ENCODE measurements around the gene RNGTT.
"Not testable (repeated sequence)": the region's sequence is repeated elsewhere in the genome, so short reads cannot be mapped to it uniquely, and the experiment has no call there.

RNGTT gene

GRCh38 chr6:88963139-88964090, at the start of gene RNGTT:
Gene RNGTT (minus strand): TSS chr6:88963618. CDS start chr6:88963409, 209 bp downstream.
- peak; percentile 99 for DNase-seq (ENCODE audit: low spot score)

DNA sequence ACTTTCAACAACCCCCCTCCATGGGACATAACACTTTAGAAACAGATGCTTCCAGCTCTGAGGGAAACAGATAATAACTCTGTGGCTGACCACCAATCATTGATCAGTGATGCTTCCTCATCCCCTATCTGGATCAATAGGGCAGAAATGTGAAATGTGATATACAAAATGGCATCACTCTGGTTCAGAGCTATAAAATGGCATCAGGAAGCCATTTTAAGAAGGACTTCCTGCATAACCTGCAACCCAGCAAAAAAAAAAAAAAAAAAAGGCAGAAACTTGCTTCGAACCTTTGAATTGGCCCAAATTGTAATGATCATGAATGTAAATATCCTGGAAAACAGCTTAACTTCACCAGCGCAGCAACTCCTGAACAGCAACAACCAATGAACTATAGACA, 48.0 kb upstream of the RNGTT start:
- DNase-seq (ENCODE audit: low spot score): no peak

- DNase-seq (ENCODE audit: low spot score): no peak
These were observed 47.4 kb upstream of the RNGTT start for GRCh38 chr6:89010825-89011224.

DNA sequence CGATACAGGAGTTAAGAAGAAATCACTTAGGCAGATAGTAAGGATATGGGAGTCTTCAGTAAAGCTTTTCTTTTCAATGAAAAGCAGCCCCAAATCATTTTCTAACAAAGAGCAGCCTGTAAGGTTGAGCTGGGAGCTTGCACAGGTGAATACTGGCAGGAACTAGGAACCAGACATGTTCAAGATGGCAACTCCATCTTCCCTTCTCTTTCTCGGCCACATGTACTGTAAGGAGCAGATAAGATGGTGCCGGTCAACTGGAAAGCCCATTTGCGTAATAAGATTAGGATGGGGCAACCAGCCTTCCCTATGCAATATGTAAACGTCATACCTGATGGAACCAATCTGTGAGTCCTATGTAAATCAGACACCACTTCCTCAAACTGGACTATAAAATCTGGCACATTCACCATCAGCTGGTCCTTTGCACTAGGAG, 46.2 kb upstream of the RNGTT start:
- DNase-seq (ENCODE audit: low spot score): no peak

GRCh38 chr6:89008815-89009374, 45.5 kb upstream of the RNGTT start:
- DNase-seq (ENCODE audit: low spot score): no peak

DNA sequence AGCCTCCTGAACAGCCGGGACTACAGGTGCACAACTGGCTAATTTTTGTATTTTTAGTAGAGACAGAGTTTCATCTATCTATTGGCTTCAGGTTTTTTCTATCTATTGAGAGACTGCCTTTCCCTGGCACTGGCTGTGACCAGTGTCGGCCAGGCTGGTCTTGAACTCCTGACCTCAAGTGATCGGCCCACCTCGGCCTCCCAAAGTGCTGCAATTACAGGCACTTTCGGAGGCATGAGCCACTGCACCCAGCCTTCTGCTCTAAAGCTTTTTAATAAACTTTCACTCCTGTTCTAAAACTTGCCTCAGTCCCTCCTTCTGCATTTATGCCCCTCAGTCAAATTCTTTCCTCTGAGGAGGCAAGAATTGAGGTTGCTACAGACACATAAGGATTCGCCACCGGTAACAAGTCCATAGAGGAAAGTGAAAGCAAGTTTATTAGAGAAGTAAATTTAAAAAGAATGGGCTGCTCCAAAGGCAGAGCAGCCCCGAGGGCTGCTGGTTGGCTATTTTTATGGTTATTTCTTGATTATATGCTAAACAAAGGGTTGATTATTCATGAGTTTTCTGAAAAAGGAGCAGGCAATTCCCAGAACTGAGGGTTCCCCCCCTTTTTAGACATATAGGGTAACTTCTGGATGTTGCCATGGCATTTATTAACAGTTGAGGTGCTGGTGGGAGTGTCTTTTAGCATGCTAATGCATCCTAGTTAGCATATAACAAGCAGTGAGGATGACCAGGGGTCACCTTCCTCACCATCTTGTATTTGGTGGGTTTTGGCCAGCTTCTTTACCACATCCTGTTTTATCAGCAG, 44.8 kb upstream of the RNGTT start:
- no peak for DNase-seq (ENCODE audit: low spot score)

DNA sequence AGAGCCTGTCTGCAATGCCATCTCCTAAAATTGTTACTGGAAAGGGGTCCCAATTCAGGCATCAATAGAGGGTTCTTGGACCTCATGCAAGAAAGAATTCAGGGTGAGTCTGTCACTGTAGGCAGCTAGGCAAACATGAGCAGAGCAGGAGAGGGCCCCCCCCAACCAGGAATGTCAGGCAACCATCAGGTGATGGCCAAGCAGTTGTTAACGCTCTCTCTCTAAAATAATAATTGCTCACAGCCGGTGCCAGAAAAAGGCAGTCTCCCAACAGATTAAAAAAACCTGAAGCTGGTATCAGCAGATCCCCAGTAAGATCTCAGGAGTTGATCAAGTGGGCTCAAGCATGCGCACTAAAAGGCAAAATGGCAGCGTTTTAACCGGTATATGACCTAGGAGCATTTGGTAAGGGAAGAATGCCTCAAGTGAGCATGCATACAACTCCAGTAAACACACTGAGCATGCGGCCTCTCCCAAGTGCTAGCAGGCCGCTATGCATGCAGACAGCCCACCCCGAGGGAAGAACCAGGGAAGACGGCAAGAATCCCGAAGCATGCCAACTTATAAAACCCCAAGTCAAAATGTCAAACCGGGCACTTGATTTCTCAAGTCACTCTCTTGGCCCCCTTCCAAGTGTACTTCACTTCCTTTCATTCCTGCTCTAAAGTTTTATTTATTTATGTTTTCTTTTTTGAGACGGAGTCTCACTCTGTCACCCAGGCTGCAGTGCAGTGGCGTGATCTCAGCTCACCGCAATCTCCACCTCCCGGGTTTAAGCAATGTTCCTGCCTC, 44.0 kb upstream of the RNGTT start:
- DNase-seq (ENCODE audit: low spot score): no peak

- DNase-seq (ENCODE audit: low spot score): no peak
These were observed 39.1 kb upstream of the RNGTT start for GRCh38 chr6:89002523-89002922.

- DNase-seq (ENCODE audit: low spot score): no peak
These were observed 33.9 kb upstream of the RNGTT start for GRCh38 chr6:88997327-88997726.

DNA sequence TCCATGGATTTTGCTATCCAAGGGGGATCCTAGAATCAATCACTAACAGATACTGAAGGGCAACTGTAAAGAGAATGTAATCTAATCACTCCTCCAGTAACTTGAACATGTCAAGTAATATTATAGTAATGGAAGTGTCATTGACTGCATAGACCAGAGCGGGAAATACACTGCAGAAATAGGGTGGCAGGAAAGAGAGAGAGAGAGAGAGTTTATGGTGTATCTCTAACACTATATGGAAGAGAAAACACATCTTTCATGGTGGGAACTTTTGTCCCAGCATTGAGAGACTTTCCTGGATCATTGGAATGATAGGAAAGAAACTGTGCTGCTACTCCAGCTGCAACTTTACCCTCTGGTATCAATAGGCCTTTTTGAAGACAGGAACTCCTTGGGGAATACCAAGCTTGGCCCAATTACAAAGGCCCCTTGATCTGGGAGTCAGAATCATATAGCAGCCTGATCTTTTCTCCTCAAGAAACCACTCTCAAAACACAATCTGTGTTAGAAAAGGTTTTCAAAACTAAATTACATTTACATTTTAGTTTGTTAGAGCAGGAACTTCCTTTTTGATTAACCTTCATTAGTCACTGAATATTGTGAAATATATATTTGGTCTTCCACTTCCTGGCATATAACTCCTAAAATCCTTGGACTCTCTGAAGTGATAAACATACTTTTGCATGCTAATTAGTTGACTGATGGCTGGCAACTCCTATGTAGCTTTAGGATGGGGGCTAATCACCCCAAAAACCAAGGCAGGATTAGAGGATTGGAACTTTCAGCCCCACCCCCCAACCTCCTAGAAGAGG, 29.5 kb upstream of the RNGTT start:
- DNase-seq (ENCODE audit: low spot score): no peak

DNA sequence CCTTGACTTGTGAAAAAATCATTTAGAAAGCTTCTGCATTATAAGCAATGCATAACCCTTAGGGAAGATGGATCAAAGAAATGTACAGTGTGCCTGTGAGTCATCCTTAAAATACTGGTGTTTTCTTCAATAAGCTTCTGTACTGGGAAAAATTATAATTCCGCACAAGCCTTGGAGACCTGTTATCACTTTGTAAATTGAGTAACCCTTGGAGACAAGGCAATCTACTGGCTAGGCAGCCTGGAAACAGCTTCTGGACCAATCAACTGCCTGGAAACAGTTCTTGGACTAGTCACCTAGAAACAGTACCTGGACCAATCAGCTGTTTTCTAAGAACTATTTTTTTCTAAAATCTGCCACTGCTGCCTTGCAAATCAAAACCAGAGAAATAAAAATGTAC, 25.8 kb upstream of the RNGTT start:
- no peak for DNase-seq (ENCODE audit: low spot score)

GRCh38 chr6:88987922-88988321, 24.5 kb upstream of the RNGTT start:
- no peak for DNase-seq (ENCODE audit: low spot score)

DNA sequence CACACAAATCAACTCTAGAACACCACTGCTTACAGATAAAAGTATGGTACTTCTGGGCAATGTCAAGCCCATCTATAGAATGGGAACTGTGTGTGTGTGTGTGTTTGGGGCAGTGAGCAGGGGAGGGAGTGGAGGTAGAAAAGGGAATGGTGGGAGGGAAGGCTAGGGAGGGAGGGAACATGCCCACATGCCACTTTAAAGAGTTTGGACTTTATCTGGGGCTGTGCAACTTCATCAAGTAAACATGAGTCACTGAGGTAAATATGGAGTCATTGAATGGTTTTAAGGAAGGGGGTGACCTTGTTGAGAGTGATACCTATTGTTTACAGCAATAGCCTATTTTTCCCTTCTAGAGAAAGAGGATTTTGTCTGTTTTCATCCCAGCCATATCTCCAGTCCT, 22.5 kb upstream of the RNGTT start:
- DNase-seq (ENCODE audit: low spot score): no peak

- DNase-seq (ENCODE audit: low spot score): no peak
These were observed 21.2 kb upstream of the RNGTT start for GRCh38 chr6:88984606-88985005.

DNA sequence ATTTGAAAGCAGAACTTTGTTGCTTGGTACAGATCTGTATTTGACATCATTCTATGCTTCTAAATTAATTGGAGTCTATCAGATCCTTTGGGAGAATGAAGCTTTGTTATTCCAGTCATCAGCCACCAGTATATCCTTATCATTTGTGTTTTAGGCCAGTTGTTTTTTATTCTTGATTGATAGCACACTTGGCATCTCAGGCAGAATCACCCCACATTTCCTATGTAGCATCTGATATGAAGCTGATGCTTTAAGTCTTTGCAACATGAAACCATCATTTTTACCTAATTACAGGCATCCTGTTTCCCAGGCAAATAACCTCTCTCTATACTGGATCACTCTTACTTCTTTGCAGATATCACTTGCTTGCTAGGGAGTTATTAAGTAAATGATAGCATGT, 20.7 kb upstream of the RNGTT start:
- no peak for DNase-seq (ENCODE audit: low spot score)

GRCh38 chr6:88983532-88983931, 20.1 kb upstream of the RNGTT start:
- DNase-seq (ENCODE audit: low spot score): peak; percentile 15

DNA sequence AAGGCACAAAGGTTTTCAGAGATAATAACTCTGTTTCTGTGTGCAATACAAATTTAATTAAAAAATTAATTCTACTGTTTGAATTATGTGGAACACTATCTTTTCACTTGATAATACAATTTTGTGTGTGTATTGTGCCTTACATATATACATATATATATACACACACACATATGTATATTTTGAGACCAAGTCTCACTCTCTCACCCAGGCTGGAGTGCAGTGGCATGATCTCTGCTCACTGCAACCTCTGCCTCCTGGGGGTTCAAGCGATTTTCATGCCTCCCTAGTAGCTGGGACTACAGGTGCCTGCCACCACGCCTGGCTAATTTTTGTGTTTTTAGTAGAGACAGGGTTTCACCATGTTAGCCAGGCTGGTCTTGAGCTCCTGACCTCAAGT, 19.7 kb upstream of the RNGTT start:
- not testable (repeated sequence) for DNase-seq (ENCODE audit: low spot score)

DNA sequence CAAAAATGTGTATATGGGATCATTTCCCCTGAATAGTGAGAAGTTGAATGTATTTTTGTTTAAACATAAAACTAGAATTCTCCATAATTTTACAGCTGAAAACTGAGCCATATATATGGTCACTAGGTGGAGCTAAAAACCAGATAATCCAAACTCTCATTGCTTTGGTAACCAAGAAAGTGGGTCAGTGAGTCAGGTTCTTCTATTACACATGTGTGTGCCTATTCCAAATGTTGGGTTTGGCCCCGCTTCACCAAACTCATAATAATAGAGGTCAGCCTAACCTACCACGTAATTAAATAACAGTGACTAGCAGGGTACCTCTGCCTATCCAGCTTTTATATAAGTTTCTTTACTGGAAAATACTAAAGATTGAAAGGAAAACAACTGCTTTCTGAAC, 19.3 kb upstream of the RNGTT start:
- DNase-seq (ENCODE audit: low spot score): peak; percentile 62

DNA sequence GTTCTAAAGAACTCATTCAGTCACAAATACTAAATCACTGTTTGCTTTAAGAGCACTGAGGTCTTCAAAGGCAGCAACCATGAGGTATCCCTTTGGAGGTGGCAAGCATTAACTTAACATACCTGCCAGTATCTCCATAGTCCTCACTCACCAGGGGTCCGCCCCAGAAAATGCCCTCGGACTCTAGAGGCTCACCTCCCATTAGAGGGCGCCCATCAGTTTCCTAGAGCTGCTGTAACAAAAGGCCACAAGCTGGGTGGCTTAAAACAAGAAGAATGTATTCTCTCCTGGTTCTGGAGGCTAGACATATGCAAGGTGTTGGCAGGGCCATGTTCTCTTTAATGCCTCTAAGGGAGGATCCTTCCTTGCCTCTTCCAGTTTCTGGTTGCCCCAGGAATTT, 12.0 kb upstream of the RNGTT start:
- DNase-seq (ENCODE audit: low spot score): no peak

- no peak for DNase-seq (ENCODE audit: low spot score)
These were observed 9.3 kb upstream of the RNGTT start for GRCh38 chr6:88972504-88973423.
